T-helper 1 cell (primary cell): ENCODE measurements around the gene BICC1.

Source experiments
- DNase-seq, 5 donors: peaks; one replicate each; pipeline ENCODE4 v3.0.0-alpha.2; 2012 to 2020

BICC1 gene

DNA sequence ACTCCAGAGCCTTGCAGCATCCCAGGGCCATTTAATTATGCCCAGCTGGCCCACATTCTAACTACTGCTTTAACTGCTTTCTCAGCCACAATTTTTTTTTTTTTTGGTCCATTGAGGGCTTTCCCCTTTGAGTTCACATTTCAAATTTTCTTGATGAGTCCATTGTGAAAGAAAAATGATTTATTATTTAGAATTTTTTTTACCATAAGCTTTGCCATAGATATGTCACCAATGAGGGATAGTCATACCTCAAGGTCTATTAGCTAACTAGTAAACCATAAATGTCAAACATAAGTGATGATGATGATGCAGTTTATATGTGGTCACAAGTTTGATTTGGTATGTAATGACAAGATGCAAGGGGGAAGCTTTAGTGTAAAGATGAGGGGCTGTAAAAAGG is 282.9 kb downstream of the BICC1 start:
- DNase-seq, result no peak

DNA sequence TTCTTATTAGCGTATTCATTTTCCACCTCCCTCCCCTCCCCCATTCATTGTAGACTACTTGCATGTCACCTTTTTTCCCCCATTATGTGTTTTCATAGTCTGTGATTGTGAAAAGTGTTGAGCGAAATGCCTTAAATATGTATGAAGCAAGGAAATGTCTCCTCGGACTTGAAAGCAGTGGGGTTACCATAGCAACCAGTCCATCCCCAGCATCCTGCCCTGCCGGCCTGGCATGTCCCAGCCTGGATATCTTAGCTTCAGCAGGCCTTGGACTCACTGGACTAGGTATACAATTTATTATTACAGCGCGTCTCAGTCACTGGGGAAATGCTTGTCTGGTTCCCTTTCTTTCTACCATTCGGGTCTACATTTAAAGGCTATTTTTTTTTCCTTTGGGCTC is 283.6 kb downstream of the BICC1 start:
- no peak for DNase-seq

DNA sequence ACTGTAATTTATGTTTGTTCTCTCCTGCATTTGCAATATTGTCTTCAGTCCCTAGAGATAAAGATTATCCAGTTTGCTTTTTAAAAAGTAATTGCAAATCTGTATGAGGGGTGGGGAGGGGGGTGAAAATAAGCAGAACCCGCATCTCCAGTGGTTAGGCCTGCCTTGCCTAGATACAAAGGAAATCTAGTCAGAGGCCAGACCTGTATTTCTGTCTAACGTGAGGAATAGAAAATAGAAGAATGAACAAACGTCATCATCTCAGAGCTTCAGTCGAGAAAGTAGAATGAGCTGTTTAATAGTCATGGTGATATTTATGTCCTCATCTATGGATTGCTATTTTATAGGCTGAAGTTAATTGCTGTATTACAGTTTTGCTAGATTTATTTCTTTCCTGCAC is 284.2 kb downstream of the BICC1 start:
- no peak for DNase-seq

DNA sequence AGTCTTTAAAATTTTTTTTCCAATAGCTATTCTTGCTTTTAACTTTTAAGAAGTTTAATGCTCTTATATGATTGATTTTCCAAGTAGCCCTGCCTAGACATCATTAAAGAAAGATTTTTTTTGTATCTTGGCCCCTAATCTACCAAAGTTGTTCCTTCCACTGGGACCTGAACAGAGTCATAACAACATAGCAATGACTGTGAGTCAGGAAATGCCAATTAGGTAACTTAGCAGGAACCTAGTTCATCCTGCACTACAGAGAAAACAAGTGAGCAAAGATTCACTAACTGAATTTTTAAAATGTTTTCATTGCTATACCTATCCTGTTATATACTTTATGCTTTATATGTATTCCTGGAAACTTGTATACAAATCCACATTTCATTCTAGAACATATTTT is 284.7 kb downstream of the BICC1 start:
- DNase-seq, result no peak

DNA sequence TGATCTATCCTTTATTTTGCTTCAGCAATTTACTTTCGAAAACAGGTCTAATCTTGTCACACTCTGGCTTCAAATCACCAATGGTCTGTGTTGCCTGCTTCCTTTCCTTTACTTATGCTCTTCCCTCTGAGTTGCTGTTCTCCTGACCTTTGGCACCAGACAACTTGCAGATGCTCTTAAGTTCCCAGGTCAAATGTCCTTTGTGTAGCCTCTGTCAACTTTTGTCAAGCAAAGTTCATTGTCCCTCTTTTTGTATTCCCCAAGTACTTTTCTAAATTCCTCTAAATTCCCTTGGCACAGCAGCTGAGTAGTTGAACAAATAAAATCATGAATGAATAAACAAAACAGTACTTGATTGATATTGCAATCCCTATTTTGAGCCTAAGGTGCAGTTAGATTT is 289.4 kb downstream of the BICC1 start:
- DNase-seq, result no peak

DNA sequence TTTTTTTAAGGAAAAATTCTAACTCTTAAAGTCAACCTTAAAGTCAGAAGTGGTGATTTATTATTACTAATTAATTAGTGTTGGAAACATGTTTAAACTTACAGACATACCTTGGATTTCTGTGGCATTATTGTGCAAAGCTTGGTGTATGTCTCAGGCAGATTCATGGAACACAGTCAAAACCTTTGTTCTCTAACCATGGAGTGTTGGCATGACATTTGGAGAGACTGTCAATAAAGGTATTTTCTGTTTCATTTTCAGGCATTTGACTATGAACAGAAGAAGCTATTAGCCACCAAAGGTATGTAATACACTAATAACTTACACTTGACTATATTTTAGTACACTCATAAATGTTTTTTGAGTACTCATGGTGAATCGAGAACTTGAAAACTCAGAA is 293.7 kb downstream of the BICC1 start:
- no peak for DNase-seq

DNA sequence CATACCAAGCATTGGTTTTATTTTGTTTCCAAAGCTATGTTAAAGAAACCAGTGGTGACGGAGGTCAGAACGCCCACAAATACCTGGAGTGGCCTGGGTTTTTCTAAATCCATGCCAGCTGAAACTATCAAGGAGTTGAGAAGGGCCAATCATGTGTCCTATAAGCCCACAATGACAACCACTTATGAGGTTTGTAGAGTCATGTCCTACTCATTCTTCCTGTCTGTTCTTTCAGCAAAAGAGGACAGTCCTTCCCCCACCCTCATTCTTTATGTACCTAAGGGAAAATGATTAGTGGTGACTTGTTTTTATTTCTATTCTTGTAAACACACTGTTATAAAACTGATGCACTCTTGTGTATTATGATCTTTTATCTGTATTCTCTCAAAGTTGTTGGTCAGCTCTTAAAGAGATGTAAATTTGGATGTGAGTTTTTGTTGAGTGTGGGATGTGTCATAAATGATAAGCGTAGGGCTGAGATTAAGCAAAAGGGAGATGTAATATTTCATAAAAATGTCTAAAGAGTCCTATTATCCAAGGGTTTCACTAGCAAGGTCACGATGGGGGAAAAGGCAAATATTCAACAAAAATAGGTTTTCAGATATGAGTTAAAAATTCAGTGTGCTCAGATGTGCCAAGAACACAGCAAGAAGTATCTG is 294.4 kb downstream of the BICC1 start:
- no peak for DNase-seq

DNA sequence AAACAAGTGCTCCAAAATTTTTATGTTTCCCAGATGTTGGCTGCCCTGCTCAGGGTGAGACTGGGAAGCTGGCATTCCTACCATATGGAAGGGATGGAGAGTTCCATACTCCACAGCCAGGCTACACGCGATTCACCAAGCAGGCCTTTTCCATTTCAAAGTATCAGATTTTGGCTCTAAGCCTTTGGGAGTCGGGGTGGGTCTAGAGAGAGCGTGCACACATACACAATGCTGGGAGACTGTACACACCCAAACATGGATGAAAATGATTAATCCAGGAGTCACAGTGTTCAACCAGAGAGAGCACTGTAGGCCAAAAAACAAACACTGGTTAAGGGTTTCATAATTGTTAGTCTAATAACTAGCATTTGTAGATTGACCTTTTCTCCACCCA is 295.0 kb downstream of the BICC1 start:
- DNase-seq, result no peak

DNA sequence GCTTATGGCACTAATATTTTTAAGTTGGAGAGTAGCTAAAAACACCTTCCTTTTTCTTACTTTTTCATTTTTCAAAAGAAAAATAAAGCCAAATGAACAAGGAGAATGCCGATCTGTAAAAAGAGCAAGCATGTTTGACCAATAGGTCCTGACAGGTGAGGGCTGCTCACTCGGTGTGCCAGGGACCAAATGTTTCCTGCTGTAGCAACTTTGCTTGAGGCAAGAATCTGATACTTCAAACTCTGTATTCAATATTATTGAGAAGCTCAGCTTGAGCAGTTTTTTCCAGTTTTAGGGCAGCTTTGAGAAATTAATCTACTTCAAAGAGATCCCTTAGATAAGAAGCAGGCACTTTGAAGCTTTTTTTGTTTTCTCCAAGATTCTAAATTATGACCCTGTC is 298.1 kb downstream of the BICC1 start:
- DNase-seq, result no peak

DNA sequence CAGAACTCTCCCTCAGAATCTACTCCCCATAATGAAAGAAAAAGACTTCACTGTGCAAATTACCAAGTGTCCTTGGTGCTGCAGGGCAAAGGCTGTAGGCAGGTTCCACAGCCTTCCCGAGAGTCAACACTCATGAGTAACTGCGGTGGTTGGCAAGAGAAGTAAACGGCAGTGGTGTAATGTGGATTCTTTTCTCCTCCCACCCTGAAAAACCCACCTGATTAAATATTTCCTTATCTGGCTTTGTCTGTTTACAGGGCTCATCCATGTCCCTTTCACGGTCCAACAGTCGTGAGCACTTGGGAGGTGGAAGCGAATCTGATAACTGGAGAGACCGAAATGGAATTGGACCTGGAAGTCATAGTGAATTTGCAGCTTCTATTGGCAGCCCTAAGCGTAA is 300.9 kb downstream of the BICC1 start:
- no peak for DNase-seq

DNA sequence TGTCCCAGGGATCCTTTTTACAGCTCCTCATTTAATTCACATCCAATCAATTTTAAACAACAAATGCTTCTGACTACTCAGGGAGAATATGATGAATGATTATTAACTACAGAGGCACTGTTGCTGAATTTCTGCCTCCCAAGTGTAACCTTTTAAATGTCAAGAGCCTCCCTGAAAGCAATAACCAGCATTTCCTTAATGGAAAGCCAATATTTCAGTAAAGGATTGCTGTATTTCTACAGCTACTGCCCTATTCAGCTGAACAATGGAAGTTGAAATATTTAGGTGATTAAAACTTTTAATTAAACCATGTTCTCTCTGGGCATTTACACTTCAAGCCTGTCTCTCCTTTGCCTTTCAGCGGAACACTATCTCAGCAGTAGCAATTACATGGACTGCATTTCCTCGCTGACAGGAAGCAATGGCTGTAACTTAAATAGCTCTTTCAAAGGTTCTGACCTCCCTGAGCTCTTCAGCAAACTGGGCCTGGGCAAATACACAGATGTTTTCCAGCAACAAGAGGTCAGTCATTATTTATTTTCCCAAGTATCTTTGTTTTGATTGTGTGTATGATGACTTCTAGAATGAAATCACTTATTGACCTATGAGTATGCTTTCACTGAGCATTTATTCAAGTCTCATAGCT is 304.7 kb downstream of the BICC1 start:
- DNase-seq, result no peak

DNA sequence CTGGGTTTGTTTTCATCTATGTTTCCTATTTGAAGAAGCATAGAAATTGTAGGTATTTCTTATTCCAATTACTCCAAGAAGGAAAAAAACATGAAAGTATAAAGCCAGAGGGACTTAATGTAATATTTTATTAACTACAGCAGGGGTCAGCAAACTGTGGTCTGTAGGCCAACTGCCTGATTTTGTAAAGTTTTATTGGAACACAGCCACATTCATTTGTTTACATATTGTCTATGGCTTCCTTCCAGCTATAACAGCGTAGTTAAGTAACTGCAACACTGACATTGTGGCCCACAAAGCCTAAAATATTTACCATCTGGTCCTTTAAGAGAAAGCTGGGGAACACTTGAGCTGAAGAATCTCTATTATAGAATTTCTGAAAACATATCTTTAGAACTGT is 306.2 kb downstream of the BICC1 start:
- no peak for DNase-seq

DNA sequence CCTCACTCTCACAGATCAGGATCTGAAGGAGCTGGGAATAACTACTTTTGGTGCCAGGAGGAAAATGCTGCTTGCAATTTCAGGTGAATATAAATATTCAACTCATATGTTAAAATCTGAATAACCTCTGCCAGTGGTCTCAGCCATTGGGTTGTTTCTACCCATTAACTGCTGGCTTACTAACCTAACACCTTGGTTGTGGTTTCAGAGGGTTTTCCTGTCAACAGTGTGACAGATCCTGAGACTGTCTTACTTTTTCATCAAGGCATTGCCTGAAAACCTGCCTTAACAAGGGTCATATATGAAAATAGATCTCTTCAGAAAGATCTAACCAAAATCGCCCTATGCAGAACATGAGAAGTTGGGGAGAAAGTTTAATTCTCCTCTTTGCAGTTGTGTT is 307.7 kb downstream of the BICC1 start:
- DNase-seq, result no peak

DNA sequence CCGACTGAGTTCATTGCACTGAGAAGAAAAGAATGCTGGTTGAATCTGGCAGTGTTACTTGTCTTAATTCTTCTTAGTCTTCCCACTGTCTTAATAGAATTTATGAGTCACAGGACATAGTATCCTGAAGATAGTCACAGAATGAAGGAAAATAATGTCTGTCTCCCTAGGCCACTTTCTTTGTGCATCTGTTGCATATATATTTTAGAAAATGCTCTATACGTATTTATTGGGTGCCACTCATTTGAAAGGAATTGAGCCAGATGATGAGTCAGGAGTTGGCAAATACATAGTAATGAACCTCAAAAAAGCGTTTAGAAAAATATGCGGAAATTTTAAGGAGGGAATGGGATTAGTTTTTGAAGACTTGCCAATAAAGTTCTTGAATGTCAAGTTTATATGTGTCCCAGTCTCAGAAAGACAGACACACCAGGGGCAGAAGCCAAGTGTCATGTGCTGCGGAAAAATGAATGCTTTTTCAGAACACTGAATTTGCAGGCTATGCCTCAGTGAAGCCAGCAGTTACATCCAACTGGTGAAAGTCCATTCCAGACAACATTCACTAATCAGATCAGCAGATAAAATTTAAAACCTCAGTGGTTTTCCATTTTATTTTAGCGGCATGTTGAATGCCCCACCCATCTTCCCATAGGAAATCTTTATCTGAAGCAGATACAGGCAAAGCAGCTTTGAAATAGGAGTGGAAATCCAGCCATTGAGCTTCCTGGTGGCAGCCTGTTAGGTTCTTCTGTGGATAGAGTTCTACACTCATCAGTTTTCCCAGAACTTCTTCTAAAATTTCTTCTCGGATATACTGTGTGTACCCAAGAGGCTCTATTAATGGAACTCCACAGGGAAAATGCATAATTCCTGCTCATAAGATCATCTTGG is 308.4 kb downstream of the BICC1 start:
- no peak for DNase-seq

DNA sequence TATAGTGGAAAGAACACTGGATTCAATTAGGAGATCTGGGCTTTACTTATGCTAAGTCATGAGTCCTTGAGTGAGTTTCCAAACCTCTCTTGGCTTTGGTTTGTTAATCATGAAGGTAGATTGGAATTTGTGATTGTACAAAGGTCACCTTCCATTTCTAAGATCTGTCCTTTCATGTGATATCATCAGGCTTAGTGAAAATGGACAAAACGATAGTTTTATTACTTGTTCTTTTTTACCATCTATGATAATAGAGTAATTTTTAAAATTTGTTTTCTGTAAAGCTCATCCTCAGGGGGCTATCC is 309.0 kb downstream of the BICC1 start:
- no peak for DNase-seq

DNA sequence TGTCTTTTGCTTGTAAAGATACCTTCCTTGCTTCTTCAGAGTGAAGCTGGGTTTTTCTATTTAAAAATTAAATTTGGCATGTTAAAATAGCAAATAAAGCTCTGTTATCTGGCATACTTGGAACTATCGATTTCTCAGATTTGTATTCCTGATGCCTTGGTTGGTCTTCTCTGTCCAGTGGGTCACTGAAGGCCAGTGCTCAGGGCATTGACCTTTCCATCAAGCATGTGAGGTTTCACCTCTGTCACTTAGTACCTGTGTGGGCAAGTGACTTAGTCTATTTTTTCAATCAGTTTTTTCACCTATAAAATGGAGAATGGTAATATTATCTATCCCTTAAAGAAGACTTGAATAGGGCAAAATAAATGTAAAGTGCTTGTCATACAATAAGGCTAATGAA is 311.3 kb downstream of the BICC1 start:
- DNase-seq, result no peak

DNA sequence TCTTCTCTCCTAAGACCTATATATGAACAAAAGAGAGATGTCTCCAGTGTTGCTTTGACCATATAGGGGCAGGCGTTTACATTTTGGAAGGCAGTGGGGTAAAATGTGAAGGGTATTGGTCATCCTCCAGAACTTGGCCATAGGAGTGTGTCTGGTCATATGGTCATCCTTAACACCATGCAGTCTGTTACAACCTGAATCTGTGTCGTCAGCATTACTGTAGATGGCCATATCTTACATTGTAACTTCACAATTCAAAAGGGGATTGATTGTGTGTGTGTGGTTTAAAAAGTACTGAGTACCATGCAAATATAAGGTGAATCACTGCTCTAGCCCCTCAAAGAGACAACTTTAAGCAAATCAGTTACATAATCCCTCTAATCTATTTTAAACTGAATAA is 311.7 kb downstream of the BICC1 start:
- DNase-seq, result no peak

DNA sequence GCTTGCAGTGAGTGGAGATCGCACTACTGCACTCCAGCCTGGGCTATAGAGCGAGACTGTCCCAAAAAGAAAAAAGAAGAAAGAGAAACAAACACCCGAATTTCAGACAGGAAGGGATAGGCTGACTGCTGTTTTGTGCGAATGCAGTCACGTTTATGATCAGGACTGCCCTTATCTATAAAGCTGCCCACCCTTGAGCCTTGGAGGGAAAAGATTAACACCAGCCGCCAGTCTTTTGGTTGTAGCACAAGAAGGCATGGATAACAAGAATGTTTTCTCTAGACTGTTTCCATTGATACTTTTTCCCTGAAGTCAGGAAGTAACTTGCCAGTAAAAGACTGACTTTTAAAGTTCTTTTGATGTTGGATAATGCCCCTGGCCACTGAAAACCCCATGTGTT is 314.0 kb downstream of the BICC1 start:
- no peak for DNase-seq

DNA sequence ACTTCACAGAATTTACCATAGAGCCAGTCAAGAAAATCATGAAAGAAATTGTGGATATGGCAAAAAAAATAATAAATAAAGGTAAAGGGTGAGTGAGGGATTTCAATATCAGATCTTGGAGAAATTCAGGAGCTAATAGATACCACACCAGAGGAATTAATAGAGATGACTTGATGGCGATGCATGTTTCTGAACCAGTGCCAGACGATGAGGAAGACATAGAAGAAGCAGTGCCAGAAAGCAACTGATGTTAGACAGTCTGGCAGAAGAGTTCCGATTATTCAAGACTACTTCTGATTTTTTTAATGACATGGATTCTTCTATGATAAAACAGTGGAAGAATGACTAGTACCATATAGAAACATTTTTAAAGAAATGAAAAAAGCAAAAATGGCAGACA is 314.7 kb downstream of the BICC1 start:
- DNase-seq, result no peak

DNA sequence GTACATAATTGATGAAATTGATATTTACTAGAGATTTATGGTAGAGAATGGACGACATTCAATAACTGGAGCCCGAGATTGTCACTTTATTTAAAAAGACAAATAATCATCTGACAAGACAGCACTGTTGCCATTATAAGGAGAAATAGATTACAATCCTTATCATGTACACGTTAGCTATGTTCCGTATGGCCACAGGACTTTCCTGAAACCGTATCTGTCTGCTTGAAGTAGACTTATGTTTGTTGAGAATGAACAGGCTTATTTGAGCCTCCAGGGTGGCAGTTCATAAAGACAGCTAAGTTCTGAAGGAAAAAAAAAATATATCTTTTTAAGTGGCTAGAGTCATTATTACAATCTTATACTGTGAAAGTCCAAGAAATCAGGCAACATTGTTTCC is 317.2 kb downstream of the BICC1 start:
- no peak for DNase-seq

DNA sequence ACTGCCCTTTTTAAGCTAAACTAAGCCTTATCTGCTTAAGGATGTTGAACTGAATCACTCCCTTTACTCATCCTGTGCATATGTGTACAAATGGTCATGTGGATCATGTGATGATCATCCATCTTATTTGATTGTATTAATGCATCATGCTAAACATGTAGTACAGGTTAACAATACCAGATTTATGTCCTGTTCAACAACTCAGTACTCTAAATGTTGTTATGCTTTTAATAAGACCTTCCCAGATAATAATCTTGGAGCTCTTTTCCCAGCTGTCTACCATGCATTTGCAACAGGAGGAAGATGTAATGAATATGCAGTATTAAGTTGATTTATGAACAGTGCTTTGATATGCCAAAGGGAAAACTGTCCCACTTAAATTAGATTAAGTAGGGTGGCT is 318.0 kb downstream of the BICC1 start:
- no peak for DNase-seq

DNA sequence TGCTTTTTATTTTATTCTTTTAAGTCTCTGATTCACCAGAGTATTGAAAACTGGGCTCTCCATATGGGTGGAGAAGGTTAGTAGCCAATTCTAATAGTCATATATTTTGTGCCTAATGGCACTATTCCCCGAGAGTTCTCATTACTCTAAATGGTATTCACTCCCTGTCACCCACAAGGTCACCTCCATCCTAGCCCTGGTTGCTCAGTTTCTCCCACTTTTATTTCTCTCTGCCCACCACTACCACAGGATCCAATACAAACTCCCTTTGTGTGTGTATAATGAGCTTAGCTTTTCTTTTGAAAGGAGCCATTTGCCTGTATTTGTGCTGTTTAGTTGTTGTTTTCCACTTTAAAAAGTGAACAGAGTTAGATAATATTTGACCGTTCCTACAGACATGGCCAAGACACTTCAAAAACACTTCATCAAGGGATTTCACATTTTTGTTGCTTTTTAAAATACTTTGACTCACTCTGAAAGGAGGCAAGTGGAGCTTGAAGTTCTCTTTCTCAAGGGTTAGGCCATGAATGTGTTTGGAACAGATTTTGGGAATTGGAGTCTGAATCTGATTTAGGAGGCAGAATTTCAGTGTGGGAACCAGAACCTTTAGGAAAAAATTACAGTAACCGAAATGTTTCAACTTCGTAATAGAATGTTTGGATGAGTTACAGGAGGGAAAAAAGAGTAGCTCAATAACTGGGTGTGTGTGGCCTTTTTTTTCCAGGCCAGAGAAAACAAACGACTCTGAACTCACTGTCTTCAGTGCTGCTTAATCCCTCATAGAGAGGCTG is 321.3 kb downstream of the BICC1 start:
- no peak for DNase-seq

DNA sequence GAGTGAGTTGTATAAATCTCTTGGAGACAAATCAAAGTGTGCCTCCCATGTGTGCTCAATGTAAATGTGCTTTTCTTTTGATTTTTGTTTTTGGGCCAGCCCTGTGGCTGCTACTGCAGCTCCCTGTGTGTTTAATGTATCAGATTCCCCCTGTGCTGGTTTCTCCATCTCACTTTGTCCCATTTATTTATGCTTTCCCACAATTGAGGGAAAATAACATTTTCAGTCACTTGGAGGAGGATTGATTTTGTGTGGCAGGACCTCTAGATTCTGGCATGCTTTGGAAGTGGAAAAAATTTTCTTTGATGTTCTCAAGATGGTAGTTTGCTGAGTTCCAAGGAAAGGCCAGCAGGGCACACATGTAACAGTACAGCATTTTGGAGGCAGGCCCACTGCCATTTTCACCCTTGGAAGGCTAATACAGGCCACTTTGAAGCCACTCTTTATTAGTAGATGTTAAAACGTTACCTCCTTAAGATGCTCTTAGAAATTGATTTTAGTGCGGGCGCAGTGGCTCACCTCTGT is 323.6 kb downstream of the BICC1 start:
- no peak for DNase-seq
